HepG2 (cell line): ENCODE data around the gene CFD. TPM values are rescaled to one million over a fixed set of nuclear protein-coding genes. Genes with fewer than 3 reads are reported as not detected.

Experiments
- ATF3 ChIP-seq: sonication (generic); formaldehyde crosslinking; IDR thresholded peaks from 2 replicates; pipeline ENCODE4 v1.4.0; 2020; ENCODE audit warnings: missing genetic modification reagents
- ESRRA ChIP-seq: sonication (generic); formaldehyde crosslinking; IDR thresholded peaks from 2 replicates; pipeline ENCODE4 v1.5.1; 2020; ENCODE audit warnings: mild to moderate bottlenecking, low read depth, missing genetic modification reagents
- HINFP ChIP-seq: sonication (generic); formaldehyde crosslinking; IDR thresholded peaks from 2 replicates; pipeline ENCODE4 v1.4.0; 2020; ENCODE audit warnings: low read depth, mild to moderate bottlenecking, missing genetic modification reagents
- KLF15 ChIP-seq: sonication (generic); formaldehyde crosslinking; IDR thresholded peaks from 2 replicates; pipeline ENCODE4 v1.8.1; 2023; ENCODE audit warnings: borderline replicate concordance, mild to moderate bottlenecking, inconsistent platforms, missing genetic modification reagents, mixed read lengths
- SRSF1 ChIP-seq: fragments of 200-400 bp; formaldehyde crosslinking; optimal IDR thresholded peaks from 2 replicates; pipeline ENCODE3; 2017; ENCODE audit warnings: mild to moderate bottlenecking, low read depth, low read length, moderate library complexity
- ZBTB20 ChIP-seq: sonication (generic); formaldehyde crosslinking; IDR thresholded peaks from 2 replicates; pipeline ENCODE4 v1.8.1; 2023; ENCODE audit warnings: missing genetic modification reagents, low read depth, mild to moderate bottlenecking, borderline replicate concordance
- ZNF180 ChIP-seq: sonication (generic); formaldehyde crosslinking; IDR thresholded peaks from 2 replicates; pipeline ENCODE4 v1.4.0; 2020; ENCODE audit warnings: low read depth, missing genetic modification reagents, borderline replicate concordance
- ZNF251 ChIP-seq: sonication (generic); formaldehyde crosslinking; IDR thresholded peaks from 2 replicates; pipeline ENCODE4 v1.9.0; 2021; ENCODE audit warnings: mild to moderate bottlenecking, missing genetic modification reagents
- ZNF318 ChIP-seq: sonication (generic); formaldehyde crosslinking; IDR thresholded peaks from 2 replicates; pipeline ENCODE4 v1.4.0; 2020; ENCODE audit warnings: mild to moderate bottlenecking, missing genetic modification reagents
- ZNF33A ChIP-seq: sonication (generic); formaldehyde crosslinking; IDR thresholded peaks from 2 replicates; pipeline ENCODE4 v1.5.1; 2020; ENCODE audit warnings: missing genetic modification reagents, mild to moderate bottlenecking, moderate library complexity, borderline replicate concordance
- ZNF484 ChIP-seq: sonication (generic); formaldehyde crosslinking; IDR thresholded peaks from 2 replicates; pipeline ENCODE4 v1.5.1; 2020; ENCODE audit warnings: mild to moderate bottlenecking, low read depth, missing genetic modification reagents, borderline replicate concordance
- ZNF710 ChIP-seq: sonication (generic); formaldehyde crosslinking; IDR thresholded peaks from 2 replicates; pipeline ENCODE4 v1.5.0; 2020; ENCODE audit warnings: mild to moderate bottlenecking, missing genetic modification reagents, borderline replicate concordance
- ZUFSP ChIP-seq: sonication (generic); formaldehyde crosslinking; IDR thresholded peaks from 2 replicates; pipeline ENCODE4 v1.9.0; 2021; ENCODE audit warnings: missing genetic modification reagents, mild to moderate bottlenecking, borderline replicate concordance
- polyA plus RNA-seq, 8 experiments: library from polyadenylated mRNA; depleted of rRNA in 3 of 8; stranded (reverse) in 7 of 8; unstranded in 1 of 8; fragments of >200 nt; fragmentation: Illumina TruSeq in 4 of 8; extraction: Trizol in 4 of 8; gene quantifications; 2 replicates each; pipeline versions ENCODE4 v1.2.1 to v1.2.3, GENCODE V29; 2011 to 2016; ENCODE audit warnings: low read depth in 4 of 8, missing spikeins in 1 of 8, mixed read lengths in 1 of 8; ENCODE audit not compliant: insufficient read depth in 1 of 8
- total RNA-seq, 5 experiments: library from RNA; depleted of rRNA; stranded (reverse); fragments of >200 nt; fragmentation: Illumina TruSeq; extraction: Trizol; gene quantifications; 2 replicates each; pipeline ENCODE4 v1.2.3, GENCODE V29; 2016; ENCODE audit warnings: low read depth in 1 of 5

The CFD gene
- total and polyA plus RNA-seq, 2 of the 13 experiments (the other 11 are each of a cell fraction or from before 2014, with no cell fraction given), result 2.3 to 4.6 TPM

- TF ChIP-seq ZNF318 (CRISPR knock-in tag), result no peak
- no peak for TF ChIP-seq ZUFSP (CRISPR knock-in tag)
- no peak for TF ChIP-seq ZNF33A (CRISPR knock-in tag)
- TF ChIP-seq ZNF710 (CRISPR knock-in tag), result no peak
- TF ChIP-seq ATF3, result peak; percentile 29; the same call in 1 of the 2 replicates
- TF ChIP-seq ZBTB20, result no peak
- no peak for TF ChIP-seq SRSF1
- TF ChIP-seq ZNF251, result no peak
- no peak for TF ChIP-seq ZNF180
- no peak for TF ChIP-seq ESRRA (CRISPR knock-in tag)
- TF ChIP-seq HINFP (CRISPR knock-in tag), result 0 out of 2 replicates have a peak, but pooled peaks have one; percentile 68
- no peak for TF ChIP-seq ZNF484 (CRISPR knock-in tag)
- TF ChIP-seq KLF15 (CRISPR knock-in tag), result no peak
These were observed 33.6 kb downstream of the CFD start, which contains the start of the genes MED16 and RNU6-9 (continued) for GRCh38 chr19:892894-893689.
